HepG2 (cell line): ENCODE measurements around the gene SLC6A6. TPM values are rescaled to one million over a fixed set of nuclear protein-coding genes. Genes with fewer than 3 reads are reported as not detected.

Source experiments
- ATAC-seq: fragments of 200-7000 bp; cut with Tn5 transposase; 3 replicates; pipeline ENCODE4 v1.9.1; 2020; ENCODE audit warnings: mild to moderate bottlenecking, moderate library complexity
- BruUV-seq: library from RNA; stranded (reverse); fragments of 400-500 nt; replicated peaks from 2 replicates; lab custom pipeline; 2021; lab: Mats Ljungman, UMichigan
- CTCF ChIA-PET: fragments of 300-600 bp; formaldehyde crosslinking; extraction: SDS; loops from one replicate; lab custom pipeline; 2021; ENCODE audit warnings: low total read pairs, inconsistent platforms, low intra/inter-chr PET ratio; lab: Yijun Ruan, JAX
- POLR2A ChIA-PET: fragments of 350-600 bp; sonication (Branson Sonifier 250); formaldehyde crosslinking; loops from one replicate; lab custom pipeline; 2020; ENCODE audit warnings: antibody characterized with exemption, inconsistent platforms; lab: Yijun Ruan, JAX
- DNase-seq: peaks from one replicate; pipeline ENCODE4 v3.0.0-alpha.2; 2015; ENCODE audit warnings: low spot score
- FAIRE-seq: peaks from 3 replicates; lab custom pipeline; 2011; peaks lifted over from hg19 to GRCh38; lab: Jason Lieb, UNC
- H2AFZ ChIP-seq: one replicate; pipeline ENCODE4 v1.6.1; 2011; ENCODE audit warnings: low read length, inconsistent platforms
- H3K27ac ChIP-seq: fragments of 300-600 bp; 3 replicates; pipeline ENCODE4 v1.8.0; 2011; ENCODE audit warnings: mixed run types, mild to moderate bottlenecking, mixed read lengths, low read length, inconsistent platforms; ENCODE audit not compliant: insufficient read depth; ENCODE audit errors: extremely low read length
- H3K27me3 ChIP-seq, 2 experiments: fragments of 200-600 bp in 1 of 2; 2 replicates in 1 of 2; 3 replicates in 1 of 2; pipeline versions ENCODE4 v1.6.0 to v1.8.0; 2011; ENCODE audit warnings: low read length in 2 of 2, mild to moderate bottlenecking in 2 of 2, moderate library complexity in 2 of 2, inconsistent platforms in 1 of 2; ENCODE audit not compliant: insufficient read depth in 2 of 2, control insufficient read depth in 1 of 2
- H3K36me3 ChIP-seq, 2 experiments: fragments of 200-600 bp in 1 of 2; replicated peaks in 1 of 2; 2 replicates in 1 of 2; 3 replicates in 1 of 2; pipeline versions ENCODE4 v1.5.1 to v1.8.0; 2011; ENCODE audit warnings: low read length in 2 of 2, inconsistent platforms in 1 of 2; ENCODE audit not compliant: insufficient read depth in 2 of 2, control insufficient read depth in 1 of 2
- H3K4me1 ChIP-seq: 2 replicates; pipeline ENCODE4 v1.5.1; 2012; ENCODE audit warnings: low read length, inconsistent platforms; ENCODE audit not compliant: insufficient read depth
- H3K4me2 ChIP-seq: 2 replicates; pipeline ENCODE4 v1.6.0; 2011; ENCODE audit warnings: low read depth, low read length, inconsistent platforms
- H3K4me3 ChIP-seq, 3 experiments: fragments of 200-600 bp in 1 of 3; sonication (generic), shearing (Covaris generic) in 1 of 3; replicated peaks in 1 of 3; 2 replicates each; pipeline ENCODE4 v1.5.1; 2011 to 2016; ENCODE audit warnings: low read length in 3 of 3, inconsistent platforms in 2 of 3, low read depth in 2 of 3, mild to moderate bottlenecking in 2 of 3, control low read depth in 1 of 3, mixed read lengths in 1 of 3; ENCODE audit not compliant: insufficient read depth in 1 of 3
- H3K79me2 ChIP-seq: one replicate; pipeline ENCODE4 v1.6.1; 2011; ENCODE audit warnings: low read length, inconsistent platforms; ENCODE audit not compliant: insufficient read depth
- H3K9ac ChIP-seq: 2 replicates; pipeline ENCODE4 v1.6.0; 2011; ENCODE audit warnings: mild to moderate bottlenecking, low read depth, low read length, inconsistent platforms; ENCODE audit not compliant: insufficient read depth
- H3K9me3 ChIP-seq: 2 replicates; pipeline ENCODE4 v1.5.1; 2012; ENCODE audit warnings: mild to moderate bottlenecking, low read length
- H4K20me1 ChIP-seq: 2 replicates; pipeline ENCODE4 v1.6.0; 2011; ENCODE audit warnings: inconsistent platforms, mild to moderate bottlenecking, low read length, moderate library complexity; ENCODE audit not compliant: insufficient read depth
- E2F5 ChIP-seq: sonication (generic); formaldehyde crosslinking; conservative IDR thresholded peaks from 2 replicates; pipeline ENCODE4 v1.4.0; 2020; ENCODE audit warnings: missing genetic modification reagents
- EZH2 ChIP-seq: conservative IDR thresholded peaks from 2 replicates; pipeline ENCODE4 v1.6.1; 2012; ENCODE audit warnings: mild to moderate bottlenecking, low read depth, low read length, moderate library complexity
- HMGA1 ChIP-seq: sonication (generic); formaldehyde crosslinking; conservative IDR thresholded peaks from 2 replicates; pipeline ENCODE4 v1.4.0; 2020; ENCODE audit warnings: missing genetic modification reagents
- HNRNPUL1 ChIP-seq: fragments of 200-400 bp; formaldehyde crosslinking; IDR thresholded peaks from 2 replicates; pipeline ENCODE4 v1.6.1; 2017; ENCODE audit warnings: low read depth, mild to moderate bottlenecking, low read length, moderate library complexity
- JUN ChIP-seq: sonication (generic); formaldehyde crosslinking; IDR thresholded peaks from 2 replicates; pipeline ENCODE4 v1.4.0; 2020; ENCODE audit warnings: mild to moderate bottlenecking, missing genetic modification reagents
- MED13 ChIP-seq: sonication (generic); formaldehyde crosslinking; IDR thresholded peaks from 2 replicates; pipeline ENCODE4 v1.5.0; 2020; ENCODE audit warnings: missing genetic modification reagents
- NR1H2 ChIP-seq: sonication (generic); formaldehyde crosslinking; IDR thresholded peaks from 2 replicates; pipeline ENCODE4 v1.8.1; 2022; ENCODE audit warnings: low read depth, missing genetic modification reagents, borderline replicate concordance
- PATZ1 ChIP-seq: sonication (generic); formaldehyde crosslinking; IDR thresholded peaks from 2 replicates; pipeline ENCODE4 v1.4.0; 2020; ENCODE audit warnings: missing genetic modification reagents
- TEAD3 ChIP-seq: optimal IDR thresholded peaks from 2 replicates; pipeline ENCODE3; 2016; ENCODE audit warnings: borderline replicate concordance
- ZNF335 ChIP-seq: sonication (generic); formaldehyde crosslinking; IDR thresholded peaks from 2 replicates; pipeline ENCODE4 v1.4.0; 2020; ENCODE audit warnings: missing genetic modification reagents
- ZNF577 ChIP-seq: sonication (generic); formaldehyde crosslinking; IDR thresholded peaks from 2 replicates; pipeline ENCODE4 v1.4.0; 2020; ENCODE audit warnings: mild to moderate bottlenecking, low read depth, missing genetic modification reagents, borderline replicate concordance
- ZNF629 ChIP-seq: sonication (generic); formaldehyde crosslinking; conservative IDR thresholded peaks from 2 replicates; pipeline ENCODE4 v1.5.0; 2020; ENCODE audit warnings: missing genetic modification reagents
- WGBS: methylation state at CpG from one replicate; pipeline ENCODE4 v1.1.6; 2017; ENCODE audit warnings: low lambda C conversion rate; 5-methylcytosine and 5-hydroxymethylcytosine counted together
- in situ Hi-C: cut with HindIII; loops from 2 replicates; pipeline ENCODE4 v1.10.0; 2017; ENCODE audit warnings: low pct_unique_long_range_greater_than_20kb; ENCODE audit not compliant: extremely low pct_ligation_motif_present
- intact Hi-C: fragments of 100-400 bp; cut with micrococcal nuclease; formaldehyde crosslinking; loops from one replicate; pipeline ENCODE4 v1.10.0; 2022; ENCODE audit not compliant: unreplicated experiment
- polyA plus RNA-seq, 8 experiments: library from polyadenylated mRNA; depleted of rRNA in 3 of 8; stranded (reverse) in 7 of 8; unstranded in 1 of 8; fragments of >200 nt; fragmentation: Illumina TruSeq in 4 of 8; extraction: Trizol in 4 of 8; gene quantifications; 2 replicates each; pipeline versions ENCODE4 v1.2.1 to v1.2.3, GENCODE V29; 2011 to 2016; ENCODE audit warnings: low read depth in 4 of 8, missing spikeins in 1 of 8, mixed read lengths in 1 of 8; ENCODE audit not compliant: insufficient read depth in 1 of 8
- total RNA-seq, 5 experiments: library from RNA; depleted of rRNA; stranded (reverse); fragments of >200 nt; fragmentation: Illumina TruSeq; extraction: Trizol; gene quantifications; 2 replicates each; pipeline ENCODE4 v1.2.3, GENCODE V29; 2016; ENCODE audit warnings: low read depth in 1 of 5

SLC6A6 gene
- total and polyA plus RNA-seq, 2 of the 13 experiments (the other 11 are each of a cell fraction or from before 2014, with no cell fraction given) = 14.1 to 20.7 TPM

- no peak for ATAC-seq
Observed at GRCh38 chr3:14522768-14523167, 120.4 kb downstream of the SLC6A6 start.

GRCh38 chr3:14523792-14524191, 121.4 kb downstream of the SLC6A6 start:
- no peak overlapping the region for H3K4me2 ChIP-seq
- CTCF ChIA-PET = no interaction called here

More at GRCh38 chr3:14522768-14523167, 120.4 kb downstream of the SLC6A6 start:
- 79% methylated on average over 6 of the region's 12 CpGs for WGBS
- no peak overlapping the region for H3K9ac ChIP-seq
- H3K27me3 ChIP-seq = peaks cover 5 to 21% of the 10 kb centered on the region in 2 experiments; a peak in 3 of 5 replicates
- TF ChIP-seq HMGA1 (CRISPR knock-in tag) (no peak), EZH2 (no peak), E2F5 (no peak), ZNF577 (CRISPR knock-in tag) (no peak), ZNF335 (CRISPR knock-in tag) (no peak), JUN (no peak), HNRNPUL1 (no peak)
- intact Hi-C loops = no loop called here
- BruUV-seq = no TSS peak
- DNase-seq (no peak), FAIRE-seq (no peak)
- no peaks in the 10 kb centered on the region for H3K9me3 ChIP-seq
- H2AFZ ChIP-seq = no peak overlapping the region
- H3K36me3 ChIP-seq = no peaks in the 10 kb centered on the region
- H3K4me1 ChIP-seq = no peaks in the 10 kb centered on the region
- ChIA-PET POLR2A (no interaction called here), CTCF (no interaction called here)
- in situ Hi-C loops = no loop called here
- H4K20me1 ChIP-seq = no peaks in the 10 kb centered on the region
- no peaks in the 10 kb centered on the region for H3K79me2 ChIP-seq
- no peak overlapping the region for H3K27ac ChIP-seq
- H3K4me2 ChIP-seq = no peak overlapping the region
- H3K4me3 ChIP-seq = no peak overlapping the region

More at GRCh38 chr3:14523792-14524191, 121.4 kb downstream of the SLC6A6 start:
- TF ChIP-seq TEAD3 (CRISPR knock-in tag) (no peak), NR1H2 (CRISPR knock-in tag) (no peak), ZNF629 (CRISPR knock-in tag) (0 out of 2 replicates have a peak, but pooled peaks have one; percentile 11), MED13 (CRISPR knock-in tag) (no peak), PATZ1 (CRISPR knock-in tag) (no peak)
- Histone ChIP-seq H2AFZ (no peak overlapping the region), H3K4me1 (no peaks in the 10 kb centered on the region), H3K27me3 (peaks cover 4 to 21% of the 10 kb centered on the region in 2 experiments; a peak in 3 of 5 replicates), H3K27ac (no peak overlapping the region), H3K9me3 (no peaks in the 10 kb centered on the region), H3K4me3 (no peak overlapping the region), H3K79me2 (no peaks in the 10 kb centered on the region), H3K9ac (no peak overlapping the region), H3K36me3 (no peaks in the 10 kb centered on the region), H4K20me1 (no peaks in the 10 kb centered on the region)
- in situ Hi-C loops = no loop called here
- no peak for ATAC-seq
- no peak for DNase-seq
- POLR2A ChIA-PET = no interaction called here
- 29% methylated on average over 4 of the region's 7 CpGs for WGBS
- FAIRE-seq = no peak
- intact Hi-C loops = no loop called here
- no TSS peak for BruUV-seq
